NCI-H345 (cell line): ENCODE measurements around the gene ITGB8.

ENCODE experiments used
- DNase-seq: peaks from one replicate; lab custom pipeline; 2025; lab: John Stamatoyannopoulos, UW

ITGB8 gene

GRCh38 chr7:20343205-20343604 lies 12.5 kb downstream of the ITGB8 start:
- no peak for DNase-seq

DNA sequence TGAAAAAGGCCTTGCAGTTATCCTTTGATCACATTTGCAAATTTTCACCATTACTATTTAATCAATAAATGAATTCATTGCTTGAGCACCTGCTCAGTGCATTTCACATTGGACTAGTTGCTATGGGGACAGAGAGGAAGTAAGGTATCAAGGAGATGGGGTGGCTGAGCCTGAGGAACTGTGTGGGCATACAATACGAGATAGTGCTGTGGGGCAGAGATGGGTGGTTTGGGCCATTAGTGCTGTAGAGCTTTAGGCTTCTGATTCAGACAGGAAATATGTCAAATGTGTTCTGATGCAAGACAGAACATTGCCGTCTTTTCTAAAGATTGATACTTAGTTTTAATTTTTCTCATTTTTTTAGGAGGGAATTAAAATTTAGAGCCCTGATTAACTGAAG lies 13.2 kb downstream of the ITGB8 start:
- no peak for DNase-seq

DNA sequence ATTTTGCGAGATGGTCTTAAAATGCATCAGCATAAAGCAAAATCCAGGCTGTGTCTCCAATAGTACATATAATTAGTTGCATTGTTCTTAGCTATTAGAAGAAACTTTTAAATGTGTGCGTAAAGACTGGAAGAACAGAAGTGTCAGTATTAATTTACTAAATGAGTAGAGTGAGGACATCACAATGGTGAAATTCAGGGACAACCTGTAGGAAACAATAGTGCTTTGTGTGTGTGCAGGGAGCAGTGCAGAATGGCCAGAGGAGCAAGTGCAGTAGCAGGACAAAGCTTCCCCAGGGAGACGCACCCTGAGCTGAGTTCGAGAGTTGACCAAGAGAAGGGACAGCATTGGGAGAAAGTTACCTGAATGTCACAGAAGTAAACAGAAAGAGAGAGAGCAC lies 13.7 kb downstream of the ITGB8 start:
- DNase-seq = no peak

- no peak for DNase-seq
Observed at GRCh38 chr7:20346577-20346976, 15.9 kb downstream of the ITGB8 start.

DNA sequence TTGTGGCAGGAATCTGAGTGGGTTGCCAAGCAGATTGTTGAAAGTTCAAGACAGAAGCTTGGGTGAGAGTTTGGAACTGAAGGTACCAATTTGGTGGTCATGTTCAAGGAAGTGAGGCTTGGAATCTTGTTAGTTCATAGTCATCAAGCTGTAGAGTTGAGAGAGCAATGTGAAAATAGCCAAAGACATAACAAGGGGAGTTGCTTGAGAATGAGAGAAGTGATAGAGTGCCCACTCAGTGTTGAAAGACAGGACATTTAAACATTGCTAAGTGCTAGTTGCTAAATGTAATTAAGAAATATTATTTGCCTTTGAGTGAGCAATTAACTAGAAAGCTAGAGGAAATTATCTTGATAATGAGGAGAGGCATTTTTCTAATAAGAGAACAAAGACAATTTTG lies 17.0 kb downstream of the ITGB8 start:
- DNase-seq = no peak

- DNase-seq = no peak
Observed at GRCh38 chr7:20348125-20348807, 17.6 kb downstream of the ITGB8 start.

GRCh38 chr7:20350518-20350951 lies 19.8 kb downstream of the ITGB8 start:
- DNase-seq = no peak

DNA sequence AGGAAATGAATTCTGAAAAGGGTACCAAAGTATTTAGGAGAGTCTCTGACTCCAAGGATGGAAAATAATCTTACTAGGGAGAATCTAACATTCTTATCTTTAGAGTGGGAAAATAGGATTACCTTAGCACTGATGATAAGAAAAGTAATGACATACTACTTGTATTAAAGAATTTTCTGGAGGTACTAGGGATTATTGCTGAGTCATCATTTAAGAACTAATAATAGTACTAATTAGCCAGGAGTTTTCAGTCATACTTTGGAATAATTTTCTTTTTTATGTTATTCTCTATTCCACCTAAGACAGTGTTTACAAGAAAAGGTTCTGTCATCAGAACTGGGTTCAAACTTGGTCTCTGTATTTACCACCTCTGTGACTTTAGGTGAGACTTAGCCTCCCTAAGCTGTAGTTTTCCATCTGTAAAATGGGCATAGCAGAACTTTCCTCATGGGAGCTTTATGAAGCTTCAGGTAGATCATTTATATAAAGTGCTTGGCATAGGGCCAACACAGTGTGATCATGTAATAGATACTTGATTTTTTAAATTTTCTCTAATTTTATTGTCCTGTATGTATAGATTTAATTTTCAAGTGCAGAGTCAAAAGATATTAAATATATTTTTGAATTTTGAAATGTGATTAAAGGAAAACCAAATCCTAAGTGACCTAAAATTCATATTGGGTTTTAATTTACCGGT lies 20.4 kb downstream of the ITGB8 start:
- no peak for DNase-seq

GRCh38 chr7:20351901-20352300 lies 21.2 kb downstream of the ITGB8 start:
- DNase-seq = no peak

DNA sequence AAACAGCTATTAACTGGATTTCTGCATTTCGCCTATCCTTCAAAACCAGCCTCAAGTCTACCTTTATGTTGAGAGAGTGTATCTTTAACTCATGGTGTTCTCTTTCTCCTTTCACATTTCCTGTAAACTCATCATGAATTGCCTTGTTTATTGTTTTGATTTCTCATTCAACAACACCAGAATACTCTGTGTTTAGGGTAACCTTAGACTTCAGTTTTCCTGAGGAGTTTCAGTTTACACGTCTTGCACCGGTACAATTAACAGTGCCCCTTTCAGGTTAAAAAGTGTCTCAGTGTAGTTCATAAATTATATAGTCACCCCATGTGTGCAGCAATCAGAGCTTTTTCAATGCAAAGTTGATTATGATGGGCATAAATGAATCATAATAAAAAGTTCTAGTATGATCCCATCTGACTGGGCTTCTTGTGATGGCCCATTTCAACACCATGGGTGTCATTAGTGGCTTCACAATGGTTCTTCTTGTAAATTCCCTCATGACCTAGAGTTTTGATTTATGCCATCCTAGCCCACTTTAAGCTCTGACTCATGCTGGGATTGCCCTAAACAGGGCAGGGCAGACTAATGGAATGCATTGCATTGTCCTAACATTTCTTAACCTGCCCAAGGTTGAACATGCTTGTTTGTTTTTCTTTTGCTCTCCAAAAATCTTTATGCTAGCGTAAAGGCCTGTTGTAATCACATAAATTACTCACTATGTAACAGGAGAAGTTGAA lies 22.0 kb downstream of the ITGB8 start:
- DNase-seq = no peak

- DNase-seq = no peak
Observed at GRCh38 chr7:20354610-20355528, 24.2 kb downstream of the ITGB8 start.

- no peak for DNase-seq
Observed at GRCh38 chr7:20358106-20358505, 27.4 kb downstream of the ITGB8 start.

GRCh38 chr7:20358762-20359282 lies 28.1 kb downstream of the ITGB8 start:
- DNase-seq = no peak

GRCh38 chr7:20359341-20359963 lies 28.8 kb downstream of the ITGB8 start:
- DNase-seq = no peak

- no peak for DNase-seq
Observed at GRCh38 chr7:20362574-20363253, 32.0 kb downstream of the ITGB8 start.

DNA sequence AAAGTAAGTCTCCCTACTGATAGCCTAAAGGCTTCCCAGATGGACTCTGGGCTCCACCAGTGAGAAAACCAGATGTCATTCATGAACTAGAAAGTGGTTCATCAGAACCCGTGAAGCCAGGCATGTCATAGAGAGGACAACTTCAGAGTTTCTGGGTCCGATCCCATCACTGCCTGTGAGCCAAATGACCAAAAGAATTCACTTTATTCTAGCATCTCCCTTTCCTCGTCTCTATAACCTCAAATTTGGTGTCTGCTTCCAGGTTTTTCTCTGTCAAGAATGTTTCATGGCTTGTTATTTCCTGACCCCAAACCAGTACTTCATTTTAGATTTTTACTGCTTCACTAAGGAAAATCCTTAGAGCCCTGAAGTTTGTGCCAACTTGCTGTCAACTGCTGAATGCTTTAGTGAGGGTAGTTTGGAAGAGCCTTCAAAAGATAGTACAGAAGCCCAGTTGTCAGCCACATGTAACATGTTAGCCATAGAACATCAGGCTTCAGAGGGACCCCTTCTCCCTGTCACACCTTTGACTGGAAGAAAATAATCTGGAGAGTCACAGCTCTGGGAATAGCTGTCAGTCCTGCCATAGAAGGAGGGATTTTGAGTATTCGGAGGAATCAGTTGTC lies 34.0 kb downstream of the ITGB8 start:
- no peak for DNase-seq

DNA sequence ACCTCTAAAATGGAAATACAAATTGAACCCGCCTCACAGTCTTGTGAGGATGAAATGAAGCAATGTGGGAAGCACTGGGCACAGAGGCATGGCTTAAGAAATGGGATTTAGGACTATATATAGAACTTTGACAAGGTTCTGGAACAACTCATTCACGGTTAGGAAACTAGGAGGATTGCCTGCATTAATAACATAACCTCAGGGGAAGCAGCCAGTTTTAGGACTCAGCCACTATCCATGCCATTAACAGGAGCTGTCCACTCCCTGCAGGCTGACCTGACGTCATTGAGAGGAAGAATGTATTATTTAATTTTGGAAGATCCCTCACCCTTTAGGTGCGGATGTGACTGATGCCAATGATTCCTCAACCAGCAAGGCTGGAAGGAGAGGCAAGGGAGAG lies 34.8 kb downstream of the ITGB8 start:
- DNase-seq = no peak

GRCh38 chr7:20374399-20374798 lies 43.7 kb downstream of the ITGB8 start:
- DNase-seq = no peak

DNA sequence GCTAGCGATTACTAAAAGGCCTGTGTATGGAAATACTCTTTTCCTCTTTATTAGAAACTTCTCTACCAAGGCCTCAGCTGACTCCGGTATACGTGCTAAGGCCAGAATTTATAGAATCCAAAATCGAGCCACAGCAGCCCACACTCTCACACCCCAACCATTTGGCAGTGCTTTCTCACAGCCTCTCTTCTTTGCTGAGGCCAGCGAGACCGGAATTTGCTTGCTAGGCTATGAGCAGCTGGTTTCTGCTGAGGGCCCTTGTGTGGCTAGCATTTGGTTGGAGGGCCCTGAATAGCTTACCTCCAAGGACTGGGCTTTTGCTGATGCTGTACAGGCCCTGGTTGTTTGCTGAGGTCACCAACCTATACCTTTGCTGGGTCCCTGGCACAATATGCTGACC lies 46.1 kb downstream of the ITGB8 start:
- DNase-seq = no peak

DNA sequence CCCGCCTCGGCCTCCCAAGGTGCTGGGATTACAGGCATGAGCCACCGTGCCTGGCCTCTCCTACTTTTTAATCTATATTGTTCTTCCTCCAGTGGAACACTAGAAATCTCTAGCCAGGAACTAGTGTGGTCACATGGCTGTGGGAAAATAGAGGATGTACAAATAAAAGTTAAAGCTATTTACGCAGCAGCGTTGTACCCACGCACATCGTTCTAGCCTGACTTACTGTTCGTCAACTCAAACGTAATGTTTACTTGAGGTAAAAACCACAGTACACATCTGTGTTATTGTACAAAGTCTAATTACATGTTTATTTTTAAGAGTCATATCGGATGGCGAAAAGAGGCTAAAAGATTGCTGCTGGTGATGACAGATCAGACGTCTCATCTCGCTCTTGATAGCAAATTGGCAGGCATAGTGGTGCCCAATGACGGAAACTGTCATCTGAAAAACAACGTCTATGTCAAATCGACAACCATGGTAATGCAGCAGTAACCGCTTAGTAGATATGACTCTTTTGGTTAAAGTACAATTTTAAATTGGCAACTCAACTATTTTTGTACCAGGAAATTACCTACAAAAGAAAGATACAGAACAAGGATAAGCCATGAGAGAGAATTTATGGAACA lies 50.8 kb downstream of the ITGB8 start:
- no peak for DNase-seq
